ENCODE data around the gene PPY. TPM values are rescaled to one million over a fixed set of nuclear protein-coding genes. Genes with fewer than 3 reads are reported as not detected.

Gene PPY
- total RNA-seq, 4 donors from 2014 or later = not detected

- WGBS, 2 donors = 25 to 26% methylated on average over 26 of the region's 26 CpGs
- TF ChIP-seq POLR2A (IDR thresholded peaks at IDR 0.05) (no peak), CTCF (IDR thresholded peaks at IDR 0.05) (no peak)
- no peak overlapping the region for H3K4me3 ChIP-seq (ENCODE audit: low read depth, poor library complexity, severe bottlenecking)
- DNase-seq (ENCODE audit: low spot score in 2 of 2) = peak; percentile 59 to 93
- intact Hi-C loops (cut with DNase I; ENCODE audit: low total_unique reads) = no loop called here
Observed at GRCh38 chr17:43907998-43908721, 34.1 kb downstream of the PPY start.

- intact Hi-C loops (cut with DNase I; ENCODE audit: low total_unique reads) = no loop called here
- 0 to 1% methylated on average over 10 to 36 of the region's 36 CpGs for WGBS, 2 donors
- peak in 1 of 2 donors; percentile 95 for DNase-seq (ENCODE audit: low spot score in 2 of 2)
- TF ChIP-seq CTCF (IDR thresholded peaks at IDR 0.05) = no peak
- peak within 1 kb of the TSS; percentile 61 for H3K4me3 ChIP-seq (ENCODE audit: low read depth, poor library complexity, severe bottlenecking)
Observed at GRCh38 chr17:43907425-43907981, 34.8 kb downstream of the PPY start, which contains the start of gene MPP2. Gene MPP2, minus strand, starts transcription at chr17:43907536. Its CDS starts 3,076 bp downstream, at chr17:43904460.

DNA sequence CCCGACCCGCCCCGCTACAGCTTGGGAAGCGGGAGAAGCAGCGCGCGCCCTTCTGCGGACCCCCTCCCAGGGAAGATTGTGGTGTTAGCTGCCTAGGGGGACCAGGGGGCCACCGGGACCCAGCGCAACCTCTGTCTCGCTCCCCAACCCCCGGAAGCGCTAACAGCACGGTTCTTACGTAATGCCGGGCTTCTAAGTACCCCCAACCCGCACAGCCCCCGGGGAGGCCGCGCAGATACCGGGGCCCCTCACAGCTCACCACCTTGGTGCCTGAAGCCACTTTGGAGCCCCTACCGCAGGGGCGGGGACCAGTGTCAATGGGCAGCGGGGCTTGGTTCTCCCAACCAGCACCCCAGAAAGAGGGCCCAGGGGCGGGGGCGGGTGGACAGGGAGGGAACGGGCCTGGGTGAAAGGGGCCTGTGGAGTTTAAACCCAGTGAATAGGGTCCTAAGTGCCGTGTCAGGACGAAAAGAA lies 35.3 kb downstream of the PPY start:
- WGBS, 2 donors = 1% methylated on average over 10 to 29 of the region's 29 CpGs
- TF ChIP-seq CTCF (IDR thresholded peaks at IDR 0.05) = no peak
- TF ChIP-seq POLR2A (IDR thresholded peaks at IDR 0.05) = no peak
- intact Hi-C loops (cut with DNase I; ENCODE audit: low total_unique reads) = no loop called here
- no peak for DNase-seq (ENCODE audit: low spot score in 2 of 2)
- peak overlapping the region; percentile 61 for H3K4me3 ChIP-seq (ENCODE audit: low read depth, poor library complexity, severe bottlenecking)

GRCh38 chr17:43905985-43906852 lies 36.1 kb downstream of the PPY start:
- no peak for TF ChIP-seq POLR2A (IDR thresholded peaks at IDR 0.05)
- no peak for TF ChIP-seq CTCF (IDR thresholded peaks at IDR 0.05)
- intact Hi-C loops (cut with DNase I; ENCODE audit: low total_unique reads) = no loop called here
- peak overlapping the region; percentile 61 for H3K4me3 ChIP-seq (ENCODE audit: low read depth, poor library complexity, severe bottlenecking)
- peak in 1 of 2 donors; percentile 94 for DNase-seq (ENCODE audit: low spot score in 2 of 2)
- 5 to 6% methylated on average over 32 to 37 of the region's 37 CpGs for WGBS, 2 donors

GRCh38 chr17:43905400-43905984 lies 36.8 kb downstream of the PPY start:
- 40 to 45% methylated on average over 3 of the region's 3 CpGs for WGBS, 2 donors
- no peak overlapping the region for H3K4me3 ChIP-seq (ENCODE audit: low read depth, poor library complexity, severe bottlenecking)

More at GRCh38 chr17:43905400-43905984, 36.8 kb downstream of the PPY start:
- intact Hi-C loops (cut with DNase I; ENCODE audit: low total_unique reads) = no loop called here
- DNase-seq (ENCODE audit: low spot score in 2 of 2) = no peak
- TF ChIP-seq CTCF (IDR thresholded peaks at IDR 0.05) (no peak), POLR2A (IDR thresholded peaks at IDR 0.05) (no peak)

All from lower leg skin (tissue), 4 donors.